GM21717 (cell line): Measurements from ENCODE around the gene KDR.

Experiments used
- ATAC-seq: cut with Tn5 transposase; IDR thresholded peaks from one replicate; pipeline ENCODE4 v1.9.1; 2021; ENCODE audit warnings: mild to moderate bottlenecking, moderate library complexity; ENCODE audit not compliant: unreplicated experiment

Gene KDR

GRCh38 chr4:55125087-55125721 is at the start of gene KDR:
Gene KDR (minus strand): TSS chr4:55125595. CDS start chr4:55125293, 302 bp downstream.
- no peak for ATAC-seq

- ATAC-seq, result no peak
These were observed 48.2 kb upstream of the KDR start for GRCh38 chr4:55173580-55173979.

DNA sequence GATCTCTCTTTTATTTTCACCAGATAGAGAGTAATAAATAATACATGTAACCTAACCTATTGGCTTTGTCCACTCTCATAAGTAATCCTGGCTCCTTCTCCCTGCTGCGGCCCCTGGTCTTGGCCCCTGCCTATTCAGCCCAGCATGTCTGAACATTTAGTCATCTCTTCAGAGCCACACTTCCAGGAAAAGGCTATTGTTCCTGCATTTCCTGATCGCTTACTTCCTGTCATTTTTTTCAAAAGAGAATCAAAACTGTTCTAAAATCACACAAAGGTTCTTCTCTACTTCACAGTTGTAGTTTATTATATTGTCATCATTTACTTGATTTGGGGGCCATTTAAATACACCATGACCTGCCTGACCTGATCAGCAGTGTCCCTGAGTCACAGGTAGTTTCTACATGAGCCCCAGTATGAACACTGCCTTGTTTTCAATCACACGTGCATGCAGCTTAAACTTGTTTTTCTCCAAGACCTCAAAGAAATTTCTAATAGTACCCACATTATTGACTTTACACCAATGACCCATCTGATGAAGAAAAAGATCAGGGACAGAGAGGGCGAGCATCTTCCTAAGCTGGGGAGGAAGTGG is 47.4 kb upstream of the KDR start:
- no peak for ATAC-seq

- ATAC-seq, result no peak
These were observed 45.1 kb upstream of the KDR start for GRCh38 chr4:55170462-55170861.

DNA sequence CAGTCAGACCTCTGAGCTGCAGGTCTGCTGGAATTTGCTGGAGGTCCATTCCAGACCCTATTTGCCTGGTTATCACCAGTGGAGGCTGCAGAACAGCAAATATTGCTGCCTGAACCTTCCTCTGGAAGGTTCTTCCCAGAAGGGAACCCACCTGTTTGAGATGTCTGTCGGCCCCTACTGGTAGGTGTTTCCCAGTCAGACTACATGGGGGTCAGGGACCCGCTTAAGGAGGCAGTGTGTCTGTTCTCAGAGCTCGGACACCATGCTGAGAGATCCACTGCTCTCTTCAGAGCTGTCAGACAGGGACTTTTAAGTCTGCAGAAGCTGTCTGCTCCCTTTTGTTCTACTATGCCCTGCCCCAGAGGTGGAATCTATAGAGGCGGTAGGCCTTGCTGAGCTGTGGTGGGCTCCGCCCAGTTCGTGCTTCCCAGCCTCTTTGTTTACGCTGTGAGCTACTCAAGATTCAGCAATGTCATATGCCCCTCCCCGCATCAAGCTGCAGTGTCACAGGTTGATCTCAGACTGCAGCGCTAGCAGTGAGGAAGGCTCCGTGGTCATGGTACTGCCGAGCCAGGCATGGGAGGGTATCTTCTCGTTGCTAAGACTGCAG is 44.1 kb upstream of the KDR start:
- ATAC-seq, result no peak

GRCh38 chr4:55162396-55162795 is 37.0 kb upstream of the KDR start:
- no peak for ATAC-seq

DNA sequence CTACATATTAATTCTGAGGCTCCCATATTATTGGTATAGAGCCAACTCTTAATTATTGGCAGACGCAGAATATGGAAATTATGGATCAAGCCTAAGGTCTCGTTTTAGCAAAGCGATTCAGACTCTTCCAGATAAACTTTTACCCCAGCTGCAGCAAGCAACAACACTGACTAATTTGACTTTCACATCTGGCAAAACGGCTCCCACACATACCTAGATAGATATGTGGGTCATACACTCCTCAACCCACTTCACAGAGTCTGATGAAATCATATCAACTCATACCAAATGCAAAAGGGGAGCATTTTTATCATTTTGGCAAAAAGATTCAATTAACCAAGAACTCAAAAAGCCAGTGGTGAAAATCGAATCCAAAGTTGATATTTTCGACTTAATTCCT is 36.3 kb upstream of the KDR start:
- no peak for ATAC-seq

DNA sequence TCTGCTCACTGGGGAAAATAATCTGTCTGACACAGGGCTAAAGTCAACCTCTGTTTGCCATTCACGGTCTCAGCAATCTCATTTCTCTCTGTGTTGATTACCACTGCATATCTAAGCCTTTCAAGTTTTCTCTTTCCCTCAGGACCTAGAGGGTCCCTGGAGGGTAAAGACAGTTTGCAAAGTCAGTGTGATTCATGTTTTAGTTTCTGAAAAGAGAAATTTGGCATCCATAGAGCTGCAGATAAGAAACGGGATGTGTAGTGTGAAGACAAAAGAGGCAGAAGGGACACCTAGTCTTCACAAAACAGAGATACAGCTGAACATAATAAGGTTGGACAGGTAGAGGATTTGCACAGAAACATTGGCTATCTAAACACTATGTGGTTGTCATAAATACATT is 34.5 kb upstream of the KDR start:
- no peak for ATAC-seq

DNA sequence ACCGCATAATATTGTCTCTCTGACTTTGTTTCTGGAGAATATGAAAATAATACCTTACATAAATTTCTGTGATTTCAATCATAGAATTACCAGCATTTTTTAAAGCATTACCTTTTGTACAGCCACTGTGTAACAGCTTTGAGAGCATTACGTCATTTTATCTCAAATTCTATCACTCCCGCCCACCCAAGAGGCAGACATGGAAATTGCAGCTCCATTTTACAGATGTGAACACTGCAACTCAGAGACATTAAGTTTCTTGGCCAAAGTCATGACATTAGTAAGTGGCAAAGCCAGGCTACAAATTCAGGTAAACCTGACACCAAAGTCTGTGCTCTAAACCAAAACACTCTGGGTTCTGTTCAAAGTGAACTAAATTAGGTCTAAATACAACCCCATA is 33.6 kb upstream of the KDR start:
- no peak for ATAC-seq

DNA sequence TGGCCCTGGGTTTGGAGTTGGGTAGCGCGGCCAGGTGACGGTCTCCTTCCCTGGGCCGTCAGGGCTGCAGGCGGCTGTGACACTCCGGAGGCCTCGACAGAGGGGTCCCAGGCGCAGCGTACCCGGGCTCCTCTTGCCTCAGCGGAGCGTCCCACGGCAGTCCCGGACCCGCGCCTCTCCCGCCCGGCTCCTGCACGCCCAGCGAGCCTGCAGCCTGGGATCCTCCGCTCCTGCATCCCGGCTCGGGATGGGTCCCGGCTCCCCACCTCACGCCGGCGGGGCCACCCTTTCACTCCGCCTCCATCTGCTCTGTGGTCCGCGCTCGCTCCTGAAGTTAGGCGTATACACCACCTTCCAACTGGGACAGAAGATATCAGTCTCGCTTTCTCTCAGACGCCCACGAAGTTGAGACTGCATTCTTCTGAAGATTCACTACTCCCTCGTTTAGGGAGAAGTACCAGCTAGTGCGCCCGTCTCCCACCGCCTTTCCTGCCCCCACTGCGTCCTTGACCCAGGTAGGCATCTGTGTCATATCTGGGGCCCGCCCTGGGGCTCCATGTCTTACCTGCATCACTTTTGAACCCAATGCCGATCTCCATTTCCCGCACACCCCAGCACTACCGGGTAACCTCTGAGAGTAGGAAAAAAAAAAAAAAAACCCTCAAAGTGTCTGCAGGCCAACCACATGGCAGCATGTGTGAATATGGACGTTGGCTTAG is 32.3 kb upstream of the KDR start:
- no peak for ATAC-seq

- ATAC-seq, result no peak
These were observed 29.5 kb upstream of the KDR start for GRCh38 chr4:55154933-55155332.

DNA sequence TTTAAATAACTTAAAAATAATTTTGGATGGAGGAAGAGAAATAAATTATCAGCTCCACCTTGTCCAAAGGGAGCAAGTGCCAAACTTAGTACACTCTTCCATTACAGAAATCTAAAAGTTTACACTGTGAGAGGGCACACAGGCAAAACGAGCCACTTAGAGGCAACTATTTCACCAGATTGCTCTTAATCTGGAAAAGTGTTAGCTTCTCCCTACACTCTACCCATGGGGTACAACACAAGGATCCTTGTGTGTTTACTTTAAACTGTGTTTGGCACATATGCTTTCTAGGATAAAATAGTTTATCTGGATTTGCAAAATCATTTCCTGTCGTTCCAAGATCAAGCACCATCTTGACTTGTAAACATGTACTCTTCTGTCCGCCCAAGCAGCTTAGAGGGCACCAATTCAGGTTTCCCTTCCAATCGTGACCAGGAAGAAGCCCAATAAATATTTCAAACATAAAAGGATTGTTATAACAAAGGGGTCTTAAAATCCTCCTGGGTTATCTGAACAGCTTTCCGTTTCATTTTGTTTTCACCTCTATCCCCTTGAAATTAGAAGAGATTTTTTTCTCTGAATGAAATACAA is 29.0 kb upstream of the KDR start:
- no peak for ATAC-seq

DNA sequence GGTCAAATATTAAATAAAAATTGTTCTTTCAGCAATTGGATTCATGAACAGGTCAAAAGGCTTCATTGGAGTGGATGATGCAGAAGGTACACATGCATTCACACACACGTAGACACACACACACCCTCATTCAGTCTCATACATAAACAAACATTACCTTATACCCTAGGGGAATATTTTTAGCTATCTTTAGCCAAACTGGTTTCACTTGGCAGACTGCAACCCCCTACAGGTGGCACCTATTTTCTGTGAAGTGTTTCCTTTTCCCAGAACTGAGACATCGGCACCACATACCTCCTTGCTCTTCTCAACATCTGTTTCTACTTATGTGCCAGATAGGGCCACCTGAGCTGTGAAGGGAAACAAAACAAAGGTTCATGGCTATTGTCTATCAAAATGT is 18.5 kb upstream of the KDR start:
- ATAC-seq, result no peak

GRCh38 chr4:55138367-55138766 is 13.0 kb upstream of the KDR start:
- no peak for ATAC-seq

DNA sequence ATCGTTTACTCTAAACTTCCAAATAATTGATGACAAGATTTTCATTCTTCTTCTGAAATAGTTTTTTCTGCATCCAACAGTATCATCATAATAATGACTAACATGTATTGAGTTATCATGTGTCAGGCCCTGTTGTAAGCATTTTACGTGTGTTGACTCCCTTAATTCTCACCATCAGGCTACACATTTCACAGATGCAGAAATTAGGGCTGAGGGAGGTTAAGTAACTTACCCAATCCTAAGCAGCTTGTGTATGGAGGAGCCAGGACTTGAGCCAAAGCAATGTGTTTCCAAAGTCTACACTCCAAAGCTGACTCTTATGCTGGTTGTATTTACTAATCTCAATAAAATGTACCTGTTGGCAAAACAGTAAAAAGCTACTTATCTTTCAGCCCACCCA is 11.2 kb upstream of the KDR start:
- no peak for ATAC-seq

- ATAC-seq, result no peak
These were observed 8.6 kb upstream of the KDR start for GRCh38 chr4:55133951-55134350.

GRCh38 chr4:55132775-55133174 is 7.4 kb upstream of the KDR start:
- no peak for ATAC-seq

GRCh38 chr4:55127521-55127920 is 2.1 kb upstream of the KDR start:
- no peak for ATAC-seq

GRCh38 chr4:55127053-55127452 is 1.7 kb upstream of the KDR start:
- ATAC-seq, result no peak

GRCh38 chr4:55125763-55126541 is 557 bp upstream of the KDR start:
- ATAC-seq, result no peak
